HG02973 (cell line): ENCODE data around the gene TRAF2.
"Not testable (repeated sequence)": the region's sequence is repeated elsewhere in the genome, so short reads cannot be mapped to it uniquely, and the experiment has no call there.

Experiments
- ATAC-seq: cut with Tn5 transposase; IDR thresholded peaks from one replicate; pipeline ENCODE4 v1.9.1; 2021; ENCODE audit warnings: moderate library complexity; ENCODE audit not compliant: unreplicated experiment

Gene TRAF2

GRCh38 chr9:136882109-136882946, 4.0 kb upstream of the TRAF2 start:
- ATAC-seq = peak; percentile 29

GRCh38 chr9:136882947-136883283, 3.4 kb upstream of the TRAF2 start:
- ATAC-seq = not testable (repeated sequence)

- not testable (repeated sequence) for ATAC-seq
Observed at GRCh38 chr9:136883670-136884069, 2.6 kb upstream of the TRAF2 start.

GRCh38 chr9:136886610-136887597, 588 bp downstream of the TRAF2 start:
- peak; percentile 22 for ATAC-seq

DNA sequence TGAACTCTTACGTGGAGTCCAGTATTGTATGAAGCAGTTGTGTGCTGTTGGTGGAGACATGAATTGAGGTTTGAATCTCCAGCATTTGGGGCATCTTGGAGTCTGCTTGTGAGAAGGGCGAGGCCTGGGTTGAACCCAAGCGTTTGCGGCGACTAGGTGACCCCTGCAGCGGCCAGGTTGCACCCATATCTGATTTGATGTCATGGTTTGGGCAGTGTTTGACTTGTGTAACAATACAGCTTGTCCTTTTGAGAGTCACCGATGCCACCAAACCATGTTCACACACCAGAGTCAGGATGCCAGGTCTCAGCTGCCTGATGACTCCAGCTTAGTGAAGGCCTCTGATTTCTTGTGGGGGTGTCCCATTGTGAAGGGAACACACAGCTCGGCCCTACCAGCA, 2.1 kb downstream of the TRAF2 start:
- no peak for ATAC-seq

GRCh38 chr9:136889858-136890257, 3.5 kb downstream of the TRAF2 start:
- ATAC-seq = no peak

GRCh38 chr9:136890661-136891060, 4.3 kb downstream of the TRAF2 start:
- ATAC-seq = no peak

- no peak for ATAC-seq
Observed at GRCh38 chr9:136896027-136896426, 9.7 kb downstream of the TRAF2 start.

GRCh38 chr9:136898483-136899100, 12.3 kb downstream of the TRAF2 start:
- ATAC-seq = no peak

DNA sequence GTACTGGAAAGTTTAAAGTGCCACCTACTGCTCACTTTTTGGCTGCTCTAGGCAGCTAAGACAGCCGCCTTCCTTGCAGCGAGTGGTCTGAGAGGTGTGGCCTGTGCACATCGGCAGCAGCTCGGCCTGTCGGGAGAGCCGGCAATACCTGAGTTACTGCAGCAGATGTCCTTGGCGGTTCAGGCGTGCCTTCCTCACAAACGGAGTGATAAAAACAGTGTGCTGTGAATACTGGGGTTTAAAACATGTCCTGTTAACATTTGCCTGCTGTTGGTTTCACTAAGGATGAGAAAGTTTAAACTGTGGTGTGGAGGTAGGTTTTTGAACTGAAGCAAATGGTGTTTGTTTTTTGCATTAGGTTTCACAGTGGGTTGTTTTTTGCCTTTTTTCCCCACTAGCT, 12.9 kb downstream of the TRAF2 start:
- no peak for ATAC-seq

DNA sequence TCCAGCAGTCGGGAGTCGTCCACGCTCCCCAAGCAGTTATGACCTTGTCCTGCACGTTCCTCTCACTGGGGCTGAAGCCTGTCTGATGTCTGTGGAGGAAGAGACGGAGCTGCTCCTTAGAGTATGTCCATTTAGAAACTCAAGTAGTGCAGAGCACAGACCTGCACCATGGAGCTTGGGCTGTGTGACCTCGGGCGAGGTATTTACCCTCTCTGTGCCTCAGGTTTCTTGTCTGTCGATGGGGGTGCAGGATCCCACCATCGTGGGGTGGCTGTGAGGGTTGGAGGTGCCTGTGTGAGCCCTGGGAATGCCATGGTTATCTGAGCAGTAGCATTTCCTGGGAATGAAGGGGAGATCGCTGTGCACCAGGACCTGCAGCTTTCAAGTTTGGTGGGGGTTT, 14.2 kb downstream of the TRAF2 start:
- ATAC-seq = no peak

GRCh38 chr9:136900988-136901515, 14.7 kb downstream of the TRAF2 start:
- no peak for ATAC-seq

- ATAC-seq = peak; percentile 41
Observed at GRCh38 chr9:136901516-136902258, 15.4 kb downstream of the TRAF2 start.

DNA sequence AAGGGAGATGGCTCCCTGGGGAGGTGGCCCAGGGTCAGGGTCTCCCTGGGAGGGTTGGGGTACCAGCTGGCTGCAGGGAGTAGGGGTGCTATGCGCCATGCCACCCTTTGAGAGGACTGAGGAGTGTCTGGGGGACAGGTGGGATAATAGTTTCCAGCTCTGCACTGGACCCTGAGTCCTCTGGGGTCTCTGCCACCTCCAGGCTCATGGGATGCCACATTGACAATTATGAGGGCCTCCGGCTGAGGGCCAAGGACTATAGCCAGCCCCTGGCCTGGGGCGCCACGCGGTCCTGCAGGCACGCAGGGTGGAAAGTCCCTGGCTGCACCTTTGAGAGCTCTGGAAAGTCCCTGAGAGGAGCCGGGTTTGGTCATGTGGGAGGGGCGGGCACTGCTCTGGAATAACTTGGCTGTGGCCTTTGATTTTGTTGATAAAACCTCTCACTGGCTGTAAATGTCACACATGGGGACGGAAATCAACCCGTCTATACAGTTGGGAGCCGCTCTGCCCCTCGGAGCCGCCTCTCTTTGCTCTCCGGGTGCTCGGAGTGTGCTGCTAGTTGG, 16.0 kb downstream of the TRAF2 start:
- ATAC-seq = peak; percentile 52

- ATAC-seq = no peak
Observed at GRCh38 chr9:136903041-136903554, 16.8 kb downstream of the TRAF2 start.

DNA sequence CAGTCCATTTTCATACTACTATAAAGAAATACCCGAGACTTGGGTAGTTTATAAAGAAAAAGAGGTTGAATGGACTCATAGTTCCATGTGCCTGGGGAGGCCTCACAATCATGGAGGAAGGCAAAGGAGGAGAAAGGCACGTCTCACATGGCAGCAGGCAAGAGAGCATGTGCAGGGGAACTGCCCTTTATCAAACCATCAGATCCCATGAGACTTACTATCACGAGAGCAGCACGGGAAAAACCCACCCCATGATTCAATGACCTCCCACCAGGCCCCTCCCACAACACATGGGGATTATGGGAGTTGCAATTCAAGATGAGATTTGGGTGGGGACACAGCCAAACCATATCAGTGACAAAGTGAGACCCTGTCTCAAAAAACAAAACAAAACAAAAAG, 19.9 kb downstream of the TRAF2 start:
- ATAC-seq = no peak

GRCh38 chr9:136907011-136907914, 20.9 kb downstream of the TRAF2 start:
- ATAC-seq = no peak

DNA sequence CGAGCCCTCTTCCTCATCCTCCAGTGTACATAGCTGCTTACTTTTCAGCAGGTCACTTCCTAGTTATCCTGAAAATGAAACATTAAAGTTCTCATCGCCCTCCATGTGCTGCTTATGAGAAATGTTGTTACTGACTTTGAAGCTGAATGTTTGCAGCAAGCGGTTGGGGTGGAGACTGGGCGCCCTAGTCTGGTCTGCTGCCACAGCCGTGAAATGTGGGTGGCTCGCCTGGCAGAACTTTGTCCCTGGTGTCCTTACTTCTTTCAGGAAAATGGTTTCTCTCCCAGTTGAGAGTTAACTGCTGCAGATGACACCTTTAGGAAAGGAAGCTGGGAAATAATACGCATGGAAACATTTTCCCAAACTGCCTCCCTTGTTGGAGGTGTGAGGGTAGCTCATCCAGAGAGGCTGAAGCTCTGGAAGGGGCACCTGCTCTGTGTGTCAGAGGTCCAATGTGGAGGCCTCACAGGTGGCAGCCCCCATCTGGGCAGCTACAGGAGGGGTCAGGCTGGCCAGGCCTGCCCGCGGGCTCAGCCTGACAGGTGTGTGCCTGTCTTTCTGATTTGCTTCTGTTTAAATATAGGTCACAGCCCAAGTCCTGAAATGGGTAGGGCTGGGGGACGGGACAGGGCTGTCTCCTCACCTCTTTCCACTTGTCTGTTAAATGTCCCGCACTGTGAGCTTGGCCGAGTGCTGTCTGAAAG, 24.0 kb downstream of the TRAF2 start:
- ATAC-seq = no peak
